Stomach (tissue), 9 donors: ENCODE measurements around the gene REC114. TPM values are rescaled to one million over a fixed set of nuclear protein-coding genes. Genes with fewer than 3 reads are reported as not detected.

Experiments
- DNase-seq, 2 donors: peaks; one replicate each; pipeline versions ENCODE4 v3.0.0 to v3.0.0-alpha.2; 2013 to 2019
- H3K27ac ChIP-seq, 5 donors: fragments of 200-600 bp in 4 of 5; sonication (generic) in 4 of 5; one replicate each; pipeline ENCODE4 v1.5.1; 2013 to 2019; ENCODE audit warnings: mild to moderate bottlenecking in 1 of 5, moderate library complexity in 1 of 5
- H3K27me3 ChIP-seq, 3 donors: fragments of 200-600 bp; sonication (generic); one replicate each; pipeline ENCODE4 v1.5.1; 2017 to 2019; ENCODE audit warnings: mixed run types in 1 of 3
- H3K36me3 ChIP-seq, 4 donors: fragments of 200-600 bp; sonication (generic); 1 replicate in 3 of 4; 2 replicates in 1 of 4; pipeline ENCODE4 v1.5.1; 2016 to 2019
- H3K4me1 ChIP-seq, 4 donors: fragments of 200-600 bp; sonication (generic); one replicate each; pipeline ENCODE4 v1.5.1; 2016 to 2019
- H3K4me3 ChIP-seq, 4 donors: fragments of 200-600 bp; sonication (generic) in 3 of 4; one replicate each; pipeline ENCODE4 v1.5.1; 2016 to 2019; ENCODE audit warnings: mild to moderate bottlenecking in 1 of 4
- H3K9me3 ChIP-seq, 4 donors: fragments of 200-600 bp; sonication (generic); one replicate each; pipeline ENCODE4 v1.5.1; 2016 to 2019
- EP300 ChIP-seq: sonication (generic); formaldehyde crosslinking; IDR thresholded peaks from one replicate; pipeline ENCODE4 v1.6.1; 2017; ENCODE audit warnings: antibody characterized with exemption
- POLR2A ChIP-seq, 4 donors: fragments of 450-650 bp; IDR thresholded peaks; one replicate each; pipeline ENCODE4 v1.6.1; 2016; ENCODE audit warnings: antibody characterized with exemption in 4 of 4, control low read depth in 2 of 4, mild to moderate bottlenecking in 1 of 4, moderate library complexity in 1 of 4
- POLR2AphosphoS5 ChIP-seq, 3 donors: sonication (generic); formaldehyde crosslinking; IDR thresholded peaks; one replicate each; pipeline ENCODE4 v1.6.1; 2016; ENCODE audit warnings: antibody characterized with exemption in 3 of 3
- WGBS, 5 donors: extraction: QIAGEN DNeasy Blood & Tissue Kit in 3 of 5; methylation state at CpG; one replicate each; pipeline versions ENCODE4 v1.1.5 to v1.1.7; 2013 to 2018; 5-methylcytosine and 5-hydroxymethylcytosine counted together
- intact Hi-C: fragments of 100-400 bp; cut with DNase I; formaldehyde crosslinking; loops from one replicate; pipeline ENCODE4 v1.15.1; 2023; ENCODE audit warnings: low total_unique reads
- polyA plus RNA-seq, 3 donors: library from polyadenylated mRNA; stranded (reverse); fragments of 200-250 nt; gene quantifications; one replicate each; pipeline ENCODE4 v1.2.3, GENCODE V29; 2013
- total RNA-seq, 5 donors: library from RNA; depleted of rRNA; stranded (reverse); fragments of >200 nt; gene quantifications; one replicate each; pipeline versions ENCODE4 v1.1.0 to v1.2.3, GENCODE V29; 2014 to 2016
- TF ChIP-seq, protein P1 (sequence below), 7 experiments: fragments of 450-650 bp in 4 of 7; fragments of 200-600 bp in 3 of 7; sonication (generic) in 3 of 7; IDR thresholded peaks; one replicate each; pipeline ENCODE4 v1.5.1; 2016 to 2019; ENCODE audit warnings: antibody characterized with exemption in 7 of 7, control low read depth in 2 of 7, mild to moderate bottlenecking in 1 of 7
- donor health status: healthy with polysubstance abuse.
- donor health status: Bipolar disorder and iron deficiency.
- donor health status: healthy.

The REC114 gene
- total and polyA plus RNA-seq, 8 donors, result not detected

DNA sequence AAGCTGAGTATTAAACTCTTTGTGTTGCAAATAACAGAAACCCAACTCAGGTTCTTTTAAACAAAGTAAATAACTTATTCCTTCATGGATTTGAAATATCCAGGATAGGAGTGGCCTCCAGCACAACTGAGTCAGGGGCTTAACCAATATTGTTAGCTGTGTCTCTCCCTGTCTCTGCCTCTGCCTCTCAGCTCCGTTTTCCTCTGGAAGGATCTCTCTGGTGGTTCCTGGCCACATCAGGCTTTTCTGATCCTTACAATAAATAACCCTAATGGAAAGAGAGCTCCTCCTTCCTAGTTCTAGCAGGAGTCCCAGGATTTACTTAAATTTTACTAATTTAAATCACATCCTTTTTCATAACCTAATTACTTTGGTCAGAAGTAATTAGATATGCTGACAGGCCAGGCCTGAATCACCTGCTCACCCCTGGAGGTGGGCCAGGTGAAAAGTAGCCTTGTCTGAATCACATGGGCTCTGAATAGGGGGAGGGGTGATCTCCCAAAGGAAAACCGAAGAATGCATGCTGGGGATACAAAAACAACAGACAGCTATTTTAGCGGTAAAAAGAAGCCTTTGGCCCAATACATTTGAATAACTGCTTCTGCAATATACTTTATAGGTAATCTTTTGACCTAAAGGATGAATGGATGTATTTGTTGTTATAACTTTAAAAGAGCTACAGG is 75.4 kb downstream of the REC114 start:
- TF ChIP-seq, protein P1, sequence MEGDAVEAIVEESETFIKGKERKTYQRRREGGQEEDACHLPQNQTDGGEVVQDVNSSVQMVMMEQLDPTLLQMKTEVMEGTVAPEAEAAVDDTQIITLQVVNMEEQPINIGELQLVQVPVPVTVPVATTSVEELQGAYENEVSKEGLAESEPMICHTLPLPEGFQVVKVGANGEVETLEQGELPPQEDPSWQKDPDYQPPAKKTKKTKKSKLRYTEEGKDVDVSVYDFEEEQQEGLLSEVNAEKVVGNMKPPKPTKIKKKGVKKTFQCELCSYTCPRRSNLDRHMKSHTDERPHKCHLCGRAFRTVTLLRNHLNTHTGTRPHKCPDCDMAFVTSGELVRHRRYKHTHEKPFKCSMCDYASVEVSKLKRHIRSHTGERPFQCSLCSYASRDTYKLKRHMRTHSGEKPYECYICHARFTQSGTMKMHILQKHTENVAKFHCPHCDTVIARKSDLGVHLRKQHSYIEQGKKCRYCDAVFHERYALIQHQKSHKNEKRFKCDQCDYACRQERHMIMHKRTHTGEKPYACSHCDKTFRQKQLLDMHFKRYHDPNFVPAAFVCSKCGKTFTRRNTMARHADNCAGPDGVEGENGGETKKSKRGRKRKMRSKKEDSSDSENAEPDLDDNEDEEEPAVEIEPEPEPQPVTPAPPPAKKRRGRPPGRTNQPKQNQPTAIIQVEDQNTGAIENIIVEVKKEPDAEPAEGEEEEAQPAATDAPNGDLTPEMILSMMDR (IDR thresholded peaks at IDR 0.05), result no peak
- TF ChIP-seq EP300 (no peak), POLR2AphosphoS5 (IDR thresholded peaks at IDR 0.05) (no peak), POLR2A (IDR thresholded peaks at IDR 0.05) (no peak)
- Histone ChIP-seq H3K36me3 (no peaks in the 10 kb centered on the region), H3K4me1 (no peaks in the 10 kb centered on the region), H3K4me3 (no peak overlapping the region), H3K27me3 (no peaks in the 10 kb centered on the region), H3K27ac (no peak overlapping the region), H3K9me3 (no peaks in the 10 kb centered on the region)
- WGBS, 5 donors, result 49 to 59% (median 57%) methylated on average over 3 of the region's 3 CpGs
- intact Hi-C loops, result no loop called here
- no peak for DNase-seq

DNA sequence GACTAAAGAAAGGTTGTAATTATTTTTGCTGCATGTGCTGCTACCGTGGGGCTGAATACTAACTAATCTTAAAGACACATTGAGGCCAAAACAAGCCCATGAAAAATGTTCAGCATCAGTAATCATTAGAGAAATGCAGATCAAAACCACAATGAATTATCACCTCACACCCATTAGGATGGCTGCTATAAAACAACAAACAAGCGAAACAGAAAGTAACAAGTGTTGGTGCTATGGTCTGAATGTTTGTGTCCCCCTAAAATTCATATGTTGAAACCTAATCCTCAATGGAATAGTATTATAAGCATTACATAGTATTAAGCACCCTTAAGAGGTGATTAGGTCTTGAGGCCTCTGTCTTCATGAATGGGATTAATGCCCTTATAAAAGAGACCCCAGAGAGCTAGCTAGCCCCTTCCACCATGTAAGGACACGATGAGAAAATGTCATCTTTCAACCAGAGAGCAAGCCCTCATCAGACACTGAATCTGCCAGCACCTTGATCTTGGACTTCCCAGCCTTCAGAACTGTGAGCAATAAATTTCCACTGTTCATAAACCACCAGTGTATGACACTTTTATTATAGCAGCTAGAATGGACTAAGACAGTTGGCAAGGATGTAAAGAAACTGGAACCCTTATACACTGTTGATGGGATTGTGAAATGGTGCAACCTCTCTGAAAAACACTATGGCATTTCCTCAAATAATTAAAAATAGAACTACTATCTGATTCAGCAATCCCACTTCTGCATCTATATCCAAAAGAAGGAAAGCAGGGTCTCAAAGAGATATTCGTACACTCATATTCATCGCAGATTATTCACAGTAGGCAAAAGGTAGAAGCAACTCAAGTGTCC is 76.1 kb downstream of the REC114 start:
- TF ChIP-seq POLR2A (IDR thresholded peaks at IDR 0.05) (no peak), EP300 (no peak), POLR2AphosphoS5 (IDR thresholded peaks at IDR 0.05) (no peak)
- TF ChIP-seq, protein P1 (IDR thresholded peaks at IDR 0.05), result no peak
- H3K27ac ChIP-seq, result no peak overlapping the region
- intact Hi-C loops, result no loop called here
- H3K4me3 ChIP-seq, result no peak overlapping the region
- no peaks in the 10 kb centered on the region for H3K4me1 ChIP-seq
- no peak for DNase-seq
- H3K27me3 ChIP-seq, result no peaks in the 10 kb centered on the region
- WGBS, 5 donors, result 68 to 88% (median 88%) methylated on average over 5 of the region's 5 CpGs
- no peaks in the 10 kb centered on the region for H3K36me3 ChIP-seq
- H3K9me3 ChIP-seq, result no peaks in the 10 kb centered on the region

DNA sequence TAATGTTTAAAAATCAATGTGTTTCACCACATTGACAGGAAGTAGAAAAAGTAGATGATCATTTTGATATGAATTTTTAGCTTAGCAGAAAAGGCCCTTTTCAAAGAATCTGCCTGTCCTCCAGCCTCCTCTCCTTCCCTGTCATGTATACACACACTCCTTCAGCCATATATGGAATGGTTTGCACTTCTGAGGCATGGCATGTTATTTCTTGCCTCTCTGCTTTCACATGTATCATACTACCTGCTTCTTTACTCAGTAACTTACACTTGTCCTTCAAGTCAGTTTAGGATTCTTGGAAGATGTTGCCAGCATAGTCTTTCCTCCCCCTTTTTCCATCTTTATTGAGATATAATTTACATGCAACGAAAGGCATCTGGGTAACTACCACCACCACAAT is 79.0 kb downstream of the REC114 start:
- Histone ChIP-seq H3K27me3 (no peaks in the 10 kb centered on the region), H3K9me3 (no peaks in the 10 kb centered on the region), H3K36me3 (no peaks in the 10 kb centered on the region), H3K4me1 (no peaks in the 10 kb centered on the region), H3K27ac (no peak overlapping the region), H3K4me3 (no peak overlapping the region)
- no peak for TF ChIP-seq POLR2AphosphoS5 (IDR thresholded peaks at IDR 0.05)
- TF ChIP-seq EP300, result no peak
- no peak for TF ChIP-seq POLR2A (IDR thresholded peaks at IDR 0.05)
- TF ChIP-seq, protein P1 (IDR thresholded peaks at IDR 0.05), result no peak
- intact Hi-C loops, result no loop called here
- DNase-seq, result no peak
- WGBS, 5 donors, result 73 to 88% (median 83%) methylated on average over 1 of the region's 1 CpG

DNA sequence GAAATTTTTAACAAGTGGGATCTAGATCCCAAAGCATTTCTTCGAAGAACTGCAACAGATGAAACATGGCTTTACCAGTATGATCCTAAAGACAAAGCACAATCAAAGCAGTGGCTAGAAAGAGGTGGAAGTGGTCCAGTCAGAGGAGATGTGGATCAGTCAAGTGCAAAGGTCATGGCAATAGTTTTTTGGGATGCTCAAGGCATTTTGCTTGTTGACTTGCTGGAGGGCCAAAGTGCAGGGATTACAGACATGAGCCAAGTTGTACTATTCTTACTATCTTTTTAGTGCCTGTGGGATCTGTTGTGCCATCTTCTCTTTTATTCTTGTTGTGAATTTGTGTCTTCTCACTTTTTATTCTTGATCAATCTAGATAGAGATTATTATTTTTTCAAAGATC is 82.0 kb downstream of the REC114 start:
- Histone ChIP-seq H3K9me3 (no peaks in the 10 kb centered on the region), H3K27me3 (no peaks in the 10 kb centered on the region), H3K36me3 (no peaks in the 10 kb centered on the region), H3K4me1 (no peaks in the 10 kb centered on the region), H3K4me3 (no peak overlapping the region), H3K27ac (no peak overlapping the region)
- no peak for DNase-seq
- WGBS, 5 donors, result 88 to 97% (median 94%) methylated on average over 1 of the region's 1 CpG
- intact Hi-C loops, result no loop called here
- TF ChIP-seq POLR2AphosphoS5 (IDR thresholded peaks at IDR 0.05) (no peak), POLR2A (IDR thresholded peaks at IDR 0.05) (no peak)
